OCI-LY7 (cell line): Measurements from ENCODE around the gene CCL3. TPM values are rescaled to one million over a fixed set of nuclear protein-coding genes. Genes with fewer than 3 reads are reported as not detected.

ENCODE experiments used
- BruUV-seq: library from RNA; stranded (reverse); fragments of 400-500 nt; replicated peaks from 2 replicates; lab custom pipeline; 2021; lab: Mats Ljungman, UMichigan
- CTCF ChIA-PET: fragments of 300-600 bp; sonication (Branson Sonifier 250); formaldehyde crosslinking; loops from one replicate; lab custom pipeline; 2022; ENCODE audit warnings: antibody characterized with exemption; ENCODE audit not compliant: unreplicated experiment; lab: Charles Lee
- POLR2A ChIA-PET: fragments of 300-600 bp; sonication (Branson Sonifier 250); formaldehyde crosslinking; loops from one replicate; lab custom pipeline; 2022; ENCODE audit warnings: antibody characterized with exemption; lab: Charles Lee
- DNase-seq: peaks from one replicate; pipeline ENCODE4 v3.0.0-alpha.2; 2015; ENCODE audit warnings: low spot score
- H2AFZ ChIP-seq: fragments of 200-600 bp; sonication (generic), shearing (Covaris generic); 2 replicates; pipeline ENCODE4 v1.6.1; 2014; ENCODE audit warnings: mild to moderate bottlenecking, antibody characterized with exemption, low read length, moderate library complexity
- H3K27ac ChIP-seq: fragments of 200-600 bp; sonication (generic); 2 replicates; pipeline ENCODE4 v1.5.1; 2014; ENCODE audit warnings: mixed run types, low read depth, mild to moderate bottlenecking, moderate library complexity, low read length, inconsistent platforms; ENCODE audit not compliant: poor library complexity, severe bottlenecking
- H3K36me3 ChIP-seq: fragments of 200-600 bp; sonication (generic); 2 replicates; pipeline ENCODE4 v1.6.1; 2014; ENCODE audit warnings: mild to moderate bottlenecking, antibody characterized with exemption, low read length, moderate library complexity, mixed read lengths; ENCODE audit not compliant: insufficient read depth
- H3K4me1 ChIP-seq: fragments of 200-600 bp; sonication (generic); 2 replicates; pipeline ENCODE4 v1.5.1; 2014; ENCODE audit warnings: mild to moderate bottlenecking, low read length; ENCODE audit not compliant: insufficient read depth, poor library complexity, severe bottlenecking
- H3K4me2 ChIP-seq: fragments of 200-600 bp; sonication (generic); 2 replicates; pipeline ENCODE4 v1.6.1; 2014; ENCODE audit warnings: mild to moderate bottlenecking, low read length
- H3K4me3 ChIP-seq: fragments of 200-600 bp; sonication (generic); 2 replicates; pipeline ENCODE4 v1.5.1; 2014; ENCODE audit warnings: mild to moderate bottlenecking, low read depth, low read length; ENCODE audit not compliant: poor library complexity, severe bottlenecking
- H3K79me2 ChIP-seq: fragments of 200-600 bp; sonication (generic); 2 replicates; pipeline ENCODE4 v1.6.1; 2016; ENCODE audit warnings: low read depth, mild to moderate bottlenecking, low read length, moderate library complexity, mixed read lengths; ENCODE audit not compliant: insufficient read depth
- H3K9me2 ChIP-seq: fragments of 200-600 bp; sonication (generic); 2 replicates; pipeline ENCODE4 v1.6.1; 2016; ENCODE audit warnings: mild to moderate bottlenecking, low read length, mixed read lengths; ENCODE audit not compliant: insufficient read depth
- H3K9me3 ChIP-seq: fragments of 200-600 bp; sonication (generic); 2 replicates; pipeline ENCODE4 v1.6.1; 2014; ENCODE audit warnings: mild to moderate bottlenecking, mixed run types, low read length, mixed read lengths
- H4K20me1 ChIP-seq: fragments of 200-600 bp; sonication (generic); 2 replicates; pipeline ENCODE4 v1.6.1; 2014; ENCODE audit warnings: mild to moderate bottlenecking, antibody characterized with exemption, low read length, moderate library complexity, mixed read lengths; ENCODE audit not compliant: insufficient read depth
- CTCF ChIP-seq: fragments of 200-600 bp; sonication (generic); conservative IDR thresholded peaks from 2 replicates; pipeline ENCODE4 v1.5.1; 2014; ENCODE audit warnings: mild to moderate bottlenecking, antibody characterized with exemption, low read length, moderate library complexity, mixed read lengths
- EZH2phosphoT487 ChIP-seq: fragments of 200-600 bp; sonication (generic); IDR thresholded peaks from 2 replicates; pipeline ENCODE4 v1.6.1; 2018; ENCODE audit warnings: low read depth, borderline replicate concordance, mild to moderate bottlenecking, mixed run types, antibody characterized with exemption, low read length, moderate library complexity, mixed read lengths
- intact Hi-C: fragments of 100-400 bp; cut with micrococcal nuclease; formaldehyde crosslinking; loops from one replicate; pipeline ENCODE4 v1.10.0; 2022; ENCODE audit not compliant: unreplicated experiment
- total RNA-seq, 2 experiments: library from RNA; depleted of rRNA in 1 of 2; stranded (reverse); fragments of >200 nt in 1 of 2; shearing (Covaris generic) in 1 of 2; gene quantifications; 2 replicates each; pipeline ENCODE4 v1.2.3, GENCODE V29; 2014 to 2022

The CCL3 gene
- total RNA-seq, 2 experiments from 2014 or later = not detected

DNA sequence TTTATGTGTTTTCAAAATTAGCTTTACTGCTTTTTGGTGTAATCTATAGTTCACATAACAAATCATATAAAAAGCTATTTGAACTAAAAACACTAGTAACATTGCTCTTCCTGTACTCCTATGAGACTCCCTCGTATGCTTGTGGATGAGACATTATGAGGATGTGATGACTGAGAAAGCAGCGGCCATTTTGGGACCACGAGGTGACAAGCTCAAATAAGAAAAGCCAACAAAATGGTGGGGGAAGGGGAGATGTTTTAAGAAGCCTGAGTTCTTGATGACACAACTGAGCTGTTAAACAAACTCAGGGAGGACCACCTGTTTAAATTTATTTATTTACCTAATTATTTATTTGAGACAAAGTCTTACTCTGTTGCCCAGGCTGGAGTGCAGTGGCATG lies 21.4 kb downstream of the CCL3 start:
- Histone ChIP-seq H3K36me3 (no peaks in the 10 kb centered on the region), H3K4me3 (no peak overlapping the region), H3K4me1 (no peaks in the 10 kb centered on the region), H3K27ac (no peak overlapping the region), H3K79me2 (no peaks in the 10 kb centered on the region), H3K4me2 (no peak overlapping the region), H3K9me3 (no peaks in the 10 kb centered on the region), H2AFZ (no peak overlapping the region), H3K9me2 (no peaks in the 10 kb centered on the region), H4K20me1 (no peaks in the 10 kb centered on the region)
- BruUV-seq = no TSS peak
- intact Hi-C loops = no loop called here
- DNase-seq = no peak
- TF ChIP-seq CTCF (no peak), EZH2phosphoT487 (no peak)
- CTCF ChIA-PET = no interaction called here
- POLR2A ChIA-PET = interaction anchor here (1.0 kb wide), 1 partner anchor 93 kb away, joined by 3 read pairs; no protein-coding TSS in a partner anchor

- Histone ChIP-seq H3K9me3 (no peaks in the 10 kb centered on the region), H3K4me2 (no peak overlapping the region), H3K79me2 (no peaks in the 10 kb centered on the region), H3K9me2 (no peaks in the 10 kb centered on the region), H2AFZ (no peak overlapping the region), H3K27ac (no peak overlapping the region), H3K36me3 (no peaks in the 10 kb centered on the region), H3K4me1 (no peaks in the 10 kb centered on the region), H3K4me3 (no peak overlapping the region), H4K20me1 (no peaks in the 10 kb centered on the region)
- POLR2A ChIA-PET = no interaction called here
- intact Hi-C loops = no loop called here
- TF ChIP-seq CTCF (no peak), EZH2phosphoT487 (no peak)
- BruUV-seq = no TSS peak
- no peak for DNase-seq
- CTCF ChIA-PET = no interaction called here
These were observed 23.5 kb downstream of the CCL3 start for GRCh38 chr17:36066365-36066985.

GRCh38 chr17:36063786-36064541 lies 26.0 kb downstream of the CCL3 start, which contains the start of gene CCL18:
CCL18 (plus strand) TSS chr17:36064272; CDS start chr17:36064343, 71 bp downstream.
- no peak for DNase-seq
- ChIA-PET CTCF (no interaction called here), POLR2A (no interaction called here)
- Histone ChIP-seq H3K4me2 (no peak within 1 kb of the TSS), H3K36me3 (no peaks in the 10 kb centered on the region), H2AFZ (no peak within 1 kb of the TSS), H3K9me2 (no peaks in the 10 kb centered on the region), H3K4me3 (no peak within 1 kb of the TSS), H3K9me3 (no peaks in the 10 kb centered on the region), H3K27ac (no peak within 1 kb of the TSS), H3K4me1 (no peaks in the 10 kb centered on the region), H3K79me2 (no peaks in the 10 kb centered on the region), H4K20me1 (no peaks in the 10 kb centered on the region)
- TF ChIP-seq EZH2phosphoT487 (no peak), CTCF (no peak)
- intact Hi-C loops = no loop called here
- no TSS peak for BruUV-seq
